ENCODE measurements around the gene FOS. TPM values are rescaled to one million over a fixed set of nuclear protein-coding genes. Genes with fewer than 3 reads are reported as not detected.
"Not testable (repeated sequence)": the region's sequence is repeated elsewhere in the genome, so short reads cannot be mapped to it uniquely, and the experiment has no call there.

Gene FOS
- total RNA-seq, 1 experiment from 2014 or later, result 2.2 TPM

- no peak for DNase-seq (ENCODE audit: low spot score)
Measured at GRCh38 chr14:75277008-75277814, 1.4 kb upstream of the FOS start.

GRCh38 chr14:75277815-75278421 is 710 bp upstream of the FOS start:
- DNase-seq (ENCODE audit: low spot score), result no peak

GRCh38 chr14:75279153-75279762 is 630 bp downstream of the FOS start:
- DNase-seq (ENCODE audit: low spot score), result no peak

GRCh38 chr14:75279763-75280290 is 1.2 kb downstream of the FOS start:
- no peak for DNase-seq (ENCODE audit: low spot score)

GRCh38 chr14:75280291-75280830 is 1.7 kb downstream of the FOS start:
- DNase-seq (ENCODE audit: low spot score), result no peak

- no peak for DNase-seq (ENCODE audit: low spot score)
Measured at GRCh38 chr14:75280831-75281653, 2.4 kb downstream of the FOS start.

GRCh38 chr14:75281654-75282019 is 3.0 kb downstream of the FOS start:
- no peak for DNase-seq (ENCODE audit: low spot score)

GRCh38 chr14:75282170-75282554 is 3.5 kb downstream of the FOS start:
- no peak for DNase-seq (ENCODE audit: low spot score)

GRCh38 chr14:75282555-75283161 is 4.0 kb downstream of the FOS start:
- DNase-seq (ENCODE audit: low spot score), result not testable (repeated sequence)

- DNase-seq (ENCODE audit: low spot score), result no peak
Measured at GRCh38 chr14:75283162-75283832, 4.7 kb downstream of the FOS start.

- DNase-seq (ENCODE audit: low spot score), result no peak
Measured at GRCh38 chr14:75283833-75284563, 5.4 kb downstream of the FOS start.

- DNase-seq (ENCODE audit: low spot score), result no peak
Measured at GRCh38 chr14:75285331-75285730, 6.7 kb downstream of the FOS start.

GRCh38 chr14:75286313-75286712 is 7.7 kb downstream of the FOS start:
- no peak for DNase-seq (ENCODE audit: low spot score)

GRCh38 chr14:75289840-75290388 is 11.3 kb downstream of the FOS start:
- DNase-seq (ENCODE audit: low spot score), result no peak

- no peak for DNase-seq (ENCODE audit: low spot score)
Measured at GRCh38 chr14:75290851-75291250, 12.2 kb downstream of the FOS start.

GRCh38 chr14:75291331-75291730 is 12.7 kb downstream of the FOS start:
- DNase-seq (ENCODE audit: low spot score), result no peak

- no peak for DNase-seq (ENCODE audit: low spot score)
Measured at GRCh38 chr14:75292101-75292563, 13.5 kb downstream of the FOS start.

GRCh38 chr14:75292886-75293285 is 14.3 kb downstream of the FOS start:
- no peak for DNase-seq (ENCODE audit: low spot score)

- DNase-seq (ENCODE audit: low spot score), result peak; percentile 78
Measured at GRCh38 chr14:75293920-75294648, 15.5 kb downstream of the FOS start.
